Smooth muscle cell of the umbilical artery (primary cell): Measurements from ENCODE around the gene TRAP1. TPM values are rescaled to one million over a fixed set of nuclear protein-coding genes. Genes with fewer than 3 reads are reported as not detected.

Experiments used
- total RNA-seq: library from RNA; depleted of rRNA; stranded (reverse); fragments of >200 nt; gene quantifications from 2 replicates; pipeline ENCODE4 v1.2.3, GENCODE V29; 2014

The TRAP1 gene
- 42.5 and 76.6 TPM in 2 replicates for total RNA-seq

GRCh38 chr16:3717235-3718018 lies at the start of gene TRAP1:
Gene TRAP1 (minus strand): TSS chr16:3717524. CDS start chr16:3717508, 16 bp downstream.

DNA sequence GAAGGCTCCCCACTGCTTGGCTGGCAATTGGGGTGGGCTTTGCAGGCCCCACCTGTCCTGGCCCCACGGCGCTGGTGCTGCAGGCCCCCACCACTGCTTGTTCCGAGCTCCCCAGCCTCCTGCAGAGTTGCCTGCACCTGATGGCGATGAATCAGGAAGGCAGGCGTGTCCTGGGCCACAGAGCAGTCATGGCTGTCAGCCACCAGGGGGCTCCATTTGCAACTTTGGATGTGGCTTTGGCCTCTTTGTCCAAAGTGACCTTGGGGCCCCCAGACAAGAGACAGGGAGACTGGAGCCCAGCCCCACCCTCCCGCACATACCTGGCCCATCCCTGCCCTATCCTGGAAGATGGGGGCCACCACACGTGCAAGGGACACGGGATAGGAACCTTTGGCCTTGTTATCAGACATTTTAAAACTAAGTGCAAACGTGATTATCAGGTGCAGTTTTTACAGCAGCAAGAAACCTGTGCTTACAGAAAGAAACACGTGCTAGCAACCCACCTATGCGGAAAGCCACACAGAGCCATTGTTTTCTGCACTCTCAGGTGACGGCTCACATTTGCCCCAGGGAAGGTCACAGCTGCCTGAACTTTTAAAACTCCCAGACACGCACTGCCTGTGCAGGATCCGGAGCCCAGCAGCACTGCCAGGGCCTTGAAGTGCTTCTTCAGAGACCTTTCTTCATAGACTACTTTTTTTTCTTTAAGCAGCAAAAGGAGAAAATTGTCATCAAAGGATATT lies 62.9 kb downstream of the TRAP1 start, which contains the start of gene DNASE1:
TSS of gene DNASE1 (plus strand) at position 443 of the 743 bp plus-strand sequence. CDS start 683 bp downstream, outside the sequence.

GRCh38 chr16:3611146-3611975 lies 106.0 kb downstream of the TRAP1 start, which contains the start of gene SLX4:
Gene SLX4 (minus strand): TSS chr16:3611606. CDS start chr16:3608964, 2,642 bp downstream.

Other genes with a start within 250 kb of the TRAP1 start
- not detected in 2 replicates for gene C16orf90, start 222.0 kb downstream of the TRAP1 start, total RNA-seq
- gene CLUAP1, start 216.5 kb downstream of the TRAP1 start, total RNA-seq = 17.2 and 18.7 TPM in 2 replicates
- gene NLRC3, start 140.1 kb downstream of the TRAP1 start, total RNA-seq = under 0.01 TPM in 2 replicates
- gene SLX4, start 105.9 kb downstream of the TRAP1 start, total RNA-seq = 4.8 and 9.0 TPM in 2 replicates
- gene DNASE1, start 62.8 kb downstream of the TRAP1 start, total RNA-seq = 15.7 and 16.4 TPM in 2 replicates
- 14.3 and 19.3 TPM in 2 replicates for gene CREBBP, start 163.2 kb upstream of the TRAP1 start, total RNA-seq